Activated effector memory CD4-positive, alpha-beta T cell treated with anti-CD3 and anti-CD28 coated beads, Interleukin-2, amount 50 U/mL, for 16 hours (primary cell): Measurements from ENCODE around the gene ANO10.
"Not testable (repeated sequence)": the region's sequence is repeated elsewhere in the genome, so short reads cannot be mapped to it uniquely, and the experiment has no call there.

Experiments used
- DNase-seq: peaks from one replicate; pipeline ENCODE4 v3.0.0-alpha.2; 2020

The ANO10 gene

DNA sequence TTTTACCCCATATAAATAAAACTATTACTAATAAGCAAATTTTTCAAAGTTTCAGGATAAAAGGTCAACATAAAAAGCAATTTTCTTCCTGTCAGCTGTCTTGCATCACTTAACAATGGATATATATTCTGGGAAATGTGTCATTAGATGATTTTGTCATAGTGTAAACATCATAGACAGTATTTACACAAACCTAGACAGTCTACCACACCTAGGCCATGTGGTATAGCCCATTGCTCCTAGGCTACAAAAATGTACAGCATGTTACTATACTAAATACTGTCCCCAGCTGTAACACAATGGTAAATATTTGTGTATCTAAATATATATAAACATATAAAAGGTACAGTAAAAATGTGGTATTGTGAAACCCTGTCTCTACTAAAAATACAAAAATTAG lies 156.7 kb downstream of the ANO10 start:
- DNase-seq, result no peak

DNA sequence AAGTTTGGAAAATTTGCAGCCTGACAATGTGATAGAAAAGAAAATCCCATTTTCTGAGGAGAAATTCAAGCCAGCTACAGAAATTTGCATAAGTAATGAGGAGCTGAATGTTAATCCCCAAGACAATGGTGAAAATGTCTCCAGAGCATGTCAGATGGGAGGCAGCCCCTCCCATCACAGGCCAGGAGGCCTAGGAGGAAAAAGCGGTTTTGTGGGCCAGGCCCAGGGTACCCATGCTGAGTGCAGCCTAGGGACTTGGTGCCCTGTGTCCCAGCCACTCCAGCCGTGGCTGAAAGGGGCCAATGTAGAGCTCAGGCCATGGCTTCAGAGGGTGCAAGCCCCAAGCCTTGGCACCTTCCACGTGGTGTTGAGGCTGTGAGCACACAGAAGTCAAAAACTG lies 159.2 kb downstream of the ANO10 start:
- DNase-seq, result not testable (repeated sequence)

GRCh38 chr3:43461345-43461744 lies 160.5 kb downstream of the ANO10 start:
- no peak for DNase-seq

- not testable (repeated sequence) for DNase-seq
These were observed 164.8 kb downstream of the ANO10 start for GRCh38 chr3:43457038-43457437.

DNA sequence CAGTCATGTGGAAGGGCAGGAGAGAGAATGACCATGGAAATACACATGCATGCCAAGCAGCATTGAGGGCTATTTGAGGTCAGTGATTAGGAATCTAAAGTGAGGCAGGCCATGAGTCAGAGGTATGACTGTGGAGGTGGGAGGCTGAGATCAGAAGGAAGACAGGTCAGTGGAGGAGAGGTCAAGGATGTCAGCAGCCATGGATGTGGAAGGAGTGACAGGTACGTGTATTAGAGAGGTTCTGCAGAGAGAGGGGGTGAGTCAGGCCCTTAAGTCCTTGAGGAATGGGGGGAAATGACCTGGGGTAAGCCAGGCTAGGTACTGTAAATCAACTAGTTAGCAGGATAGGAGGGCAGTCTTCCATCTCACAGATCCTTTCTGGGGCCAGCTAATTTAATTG lies 166.6 kb downstream of the ANO10 start:
- no peak for DNase-seq

GRCh38 chr3:43453981-43454380 lies 167.8 kb downstream of the ANO10 start:
- no peak for DNase-seq

GRCh38 chr3:43451670-43452254 lies 170.0 kb downstream of the ANO10 start:
- DNase-seq, result no peak

- no peak for DNase-seq
These were observed 173.7 kb downstream of the ANO10 start for GRCh38 chr3:43448098-43448497.

DNA sequence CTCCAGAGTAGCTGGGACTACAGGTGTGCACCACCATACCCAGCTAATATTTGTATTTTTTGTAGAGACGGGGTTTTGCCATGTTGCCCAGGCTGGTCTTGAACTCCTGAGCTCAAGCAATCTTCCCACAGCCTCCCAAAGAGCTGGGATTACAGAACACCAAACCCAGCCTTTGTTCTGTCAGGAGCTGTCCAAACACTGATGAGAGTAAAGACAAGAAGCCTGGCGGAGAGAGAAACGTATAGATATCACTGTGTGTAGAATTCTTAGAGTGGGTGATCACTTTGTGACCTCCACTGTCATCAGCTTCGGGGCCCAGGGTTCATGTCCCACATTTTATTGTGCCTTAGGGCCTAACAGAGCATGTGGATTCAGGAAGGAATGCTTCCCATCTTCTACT lies 176.0 kb downstream of the ANO10 start:
- DNase-seq, result no peak

DNA sequence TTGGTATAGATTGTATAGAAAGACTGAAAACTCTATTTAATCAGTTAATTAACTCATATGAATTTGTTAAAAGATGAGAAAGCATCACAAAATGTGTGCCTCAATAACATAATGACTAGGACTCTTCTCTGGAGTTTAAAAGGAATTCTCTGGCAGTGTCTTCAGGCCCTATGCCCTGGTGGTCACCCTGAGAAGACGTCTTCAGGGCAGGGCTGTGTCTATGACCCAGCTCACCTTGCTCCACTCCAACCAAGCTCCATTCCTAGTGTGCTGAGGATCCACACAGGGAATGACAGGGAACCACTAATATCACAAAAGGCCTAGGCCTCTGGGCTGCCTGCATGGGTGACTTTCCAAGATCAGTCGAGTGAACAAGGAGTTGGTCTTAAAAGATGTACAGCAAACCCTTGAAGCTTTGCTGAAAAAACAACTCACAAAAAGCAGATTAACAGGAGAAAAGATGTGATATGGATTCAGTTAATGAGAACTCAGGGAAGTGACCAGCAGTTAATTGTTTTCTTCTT lies 178.9 kb downstream of the ANO10 start:
- DNase-seq, result no peak

DNA sequence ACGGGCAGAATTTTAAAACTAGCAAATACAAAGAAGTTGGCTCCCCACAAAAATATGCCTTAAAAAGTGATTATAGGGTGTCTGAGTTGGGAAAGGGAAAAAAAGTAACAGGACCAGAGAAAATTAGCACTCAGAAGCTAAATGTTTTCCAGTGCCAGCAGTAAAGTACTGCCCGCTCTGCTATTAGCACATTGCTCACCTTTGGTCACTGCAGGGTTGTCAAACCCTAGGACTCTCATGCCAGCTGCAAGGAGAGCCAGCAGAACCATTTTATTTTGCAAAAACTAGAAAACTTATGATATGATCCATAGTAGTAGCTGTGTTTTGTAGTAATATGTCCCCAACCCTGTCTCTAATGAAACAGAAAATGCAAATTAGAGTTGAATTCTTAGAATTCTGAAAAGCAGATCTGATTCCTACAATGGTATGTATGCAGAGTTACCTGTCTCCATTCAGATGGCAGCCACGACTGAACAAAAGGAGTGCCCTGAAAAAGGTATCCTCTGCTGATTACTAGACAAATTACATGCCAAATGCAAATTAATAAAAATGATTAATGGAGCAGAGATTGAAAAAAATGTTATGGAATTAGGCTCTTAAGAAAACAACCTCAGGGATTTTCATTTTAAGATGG lies 185.2 kb downstream of the ANO10 start:
- DNase-seq, result no peak

- no peak for DNase-seq
These were observed 186.1 kb downstream of the ANO10 start for GRCh38 chr3:43435706-43436105.

- no peak for DNase-seq
These were observed 187.4 kb downstream of the ANO10 start for GRCh38 chr3:43434431-43434830.

DNA sequence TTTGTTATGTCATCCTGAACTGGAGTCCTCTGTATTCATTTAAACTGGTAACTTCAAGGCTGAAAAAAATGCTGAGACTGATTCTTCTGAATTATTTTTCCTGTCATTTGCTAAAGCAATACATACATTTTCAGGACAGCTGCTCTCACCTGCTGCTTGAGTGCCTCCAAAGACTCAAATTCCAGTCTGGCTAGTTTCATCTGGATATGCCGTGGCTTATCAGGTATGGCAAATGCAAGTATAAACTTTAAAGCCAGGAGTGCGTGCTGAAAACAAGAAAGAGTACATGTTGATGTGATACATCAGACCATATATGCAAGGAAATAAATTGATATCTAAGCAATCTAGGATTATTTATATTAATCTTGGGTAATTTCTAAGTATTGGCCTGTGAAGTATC lies 189.3 kb downstream of the ANO10 start:
- DNase-seq, result no peak

GRCh38 chr3:43426388-43426787 lies 195.4 kb downstream of the ANO10 start:
- DNase-seq, result no peak

GRCh38 chr3:43425829-43426228 lies 196.0 kb downstream of the ANO10 start:
- no peak for DNase-seq

DNA sequence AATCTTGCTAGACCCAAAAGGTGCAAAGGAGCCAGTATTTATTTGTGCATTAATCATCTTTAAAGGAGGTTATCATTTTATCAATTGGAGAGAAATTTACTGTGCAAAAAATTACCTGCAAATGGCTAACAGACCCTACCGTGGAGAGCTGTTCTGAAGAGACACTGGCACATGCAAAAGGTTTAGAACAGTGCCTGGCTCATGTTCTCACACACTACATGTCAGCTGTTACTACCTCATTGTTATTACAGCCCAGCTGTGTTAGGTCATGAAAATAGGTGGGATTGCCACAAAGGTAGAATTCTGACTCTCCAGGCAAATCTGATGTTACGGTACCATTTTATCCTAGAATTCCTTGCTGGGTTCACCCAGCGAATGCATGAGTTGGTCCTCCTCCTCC lies 198.2 kb downstream of the ANO10 start:
- no peak for DNase-seq

- DNase-seq, result no peak
These were observed 198.7 kb downstream of the ANO10 start for GRCh38 chr3:43423142-43423541.

- DNase-seq, result no peak
These were observed 203.1 kb downstream of the ANO10 start for GRCh38 chr3:43418601-43419272.

DNA sequence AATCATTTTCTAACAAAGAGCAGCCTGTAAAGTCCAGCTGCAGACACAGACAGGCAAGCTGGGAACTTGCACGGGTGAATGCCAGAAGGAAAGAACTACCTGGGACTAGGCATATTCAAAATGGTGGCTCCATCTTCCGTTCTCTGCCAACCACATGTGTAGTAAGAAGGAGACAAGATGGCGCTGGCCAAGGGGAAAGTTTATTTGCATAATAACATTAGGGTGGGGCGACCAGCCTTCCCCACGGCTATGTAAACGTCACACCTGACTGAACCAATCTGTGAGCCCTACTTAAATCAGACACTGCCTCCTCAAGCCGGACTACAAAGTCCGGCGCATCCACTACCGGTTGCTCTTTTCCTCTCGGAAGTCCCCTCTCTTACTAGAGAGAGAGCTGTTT lies 204.7 kb downstream of the ANO10 start:
- no peak for DNase-seq

DNA sequence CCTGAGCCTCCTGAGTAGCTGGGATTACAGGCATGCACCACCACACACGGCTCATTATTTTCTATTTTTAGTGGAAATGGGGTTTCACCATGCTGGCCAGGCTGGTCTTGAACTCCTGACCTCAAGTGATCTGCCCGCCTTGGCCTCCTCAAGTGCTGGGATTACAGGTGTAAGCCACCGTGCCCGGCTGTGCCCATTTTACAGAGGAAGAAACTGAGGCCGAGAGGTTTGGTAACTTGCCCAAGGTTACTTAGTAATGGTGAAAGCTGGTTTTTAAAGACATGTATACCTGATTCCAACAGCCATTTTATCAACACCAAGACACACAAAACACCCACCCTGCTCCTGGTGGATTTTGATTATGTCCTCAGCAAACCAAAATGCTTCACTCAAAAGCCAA lies 206.7 kb downstream of the ANO10 start:
- DNase-seq, result no peak

DNA sequence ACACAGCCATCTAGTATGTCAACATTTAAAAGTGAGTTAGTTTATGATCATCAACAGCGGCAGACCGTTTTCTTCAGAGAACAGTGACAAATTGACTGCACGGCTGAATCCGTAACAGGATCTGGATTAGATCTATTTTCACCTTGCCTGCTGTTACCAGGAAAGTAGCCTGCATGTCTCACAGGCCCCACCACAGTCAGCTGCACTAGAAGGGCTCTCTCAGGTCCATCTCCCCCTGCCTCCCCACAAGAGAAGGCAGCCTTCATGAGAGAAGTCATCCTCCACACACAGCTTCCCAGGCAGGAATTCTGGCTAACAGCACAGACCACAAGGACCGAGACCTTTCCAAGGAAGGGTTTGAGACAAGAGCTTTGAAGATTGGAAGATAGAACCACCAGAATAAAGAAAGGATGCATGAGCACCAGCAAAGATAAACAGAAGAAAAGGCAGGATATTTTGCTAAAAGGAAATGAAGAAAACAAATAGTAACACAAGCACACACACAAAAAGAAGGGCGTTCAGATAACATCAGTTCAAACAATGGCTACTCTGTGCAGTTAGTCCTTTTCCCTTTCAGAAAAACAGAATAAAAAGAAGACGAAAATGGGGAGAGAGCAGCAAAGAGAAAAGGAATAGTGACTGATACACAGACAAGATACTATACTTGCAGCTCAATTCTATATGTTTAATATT lies 208.0 kb downstream of the ANO10 start:
- no peak for DNase-seq

DNA sequence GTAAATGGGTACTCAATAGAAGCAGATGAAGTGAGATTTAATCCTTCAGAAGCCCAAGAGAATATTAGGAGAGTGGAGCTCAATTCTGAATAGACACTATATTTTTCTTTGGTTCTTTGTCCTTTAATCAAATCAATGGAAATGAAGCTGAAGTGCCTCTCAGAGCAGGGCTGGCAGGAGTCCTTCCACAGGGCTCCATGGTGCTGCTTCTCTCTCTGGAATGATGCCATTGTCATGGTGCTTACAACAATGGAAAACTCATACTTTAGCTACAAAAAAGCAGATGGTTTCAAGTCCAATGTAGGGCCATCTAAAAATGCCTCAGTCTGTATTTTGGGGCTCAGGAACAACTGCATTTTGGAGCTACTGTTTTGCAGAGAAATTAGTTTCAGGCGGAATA lies 210.4 kb downstream of the ANO10 start:
- no peak for DNase-seq

- no peak for DNase-seq
These were observed 211.2 kb downstream of the ANO10 start for GRCh38 chr3:43410592-43410991.
